Tibial artery (tissue), 4 donors: ENCODE measurements around the gene GSAP.
"Not testable (repeated sequence)": the region's sequence is repeated elsewhere in the genome, so short reads cannot be mapped to it uniquely, and the experiment has no call there.

Experiments
- DNase-seq, 2 donors: peaks; one replicate each; pipeline ENCODE4 v3.0.0-alpha.2; 2019
- H3K27ac ChIP-seq, 2 donors: fragments of 200-600 bp; sonication (generic) in 1 of 2; 1 replicate in 1 of 2; 2 replicates in 1 of 2; pipeline ENCODE4 v1.5.1; 2018 to 2019; ENCODE audit warnings: mild to moderate bottlenecking in 1 of 2
- H3K27me3 ChIP-seq, 2 donors: fragments of 200-600 bp; sonication (generic) in 1 of 2; one replicate each; pipeline versions ENCODE4 v1.5.1 to v1.6.0; 2016 to 2019
- H3K36me3 ChIP-seq, 3 donors: fragments of 200-600 bp; sonication (generic) in 2 of 3; one replicate each; pipeline ENCODE4 v1.5.1; 2016 to 2019; ENCODE audit warnings: mild to moderate bottlenecking in 2 of 3
- H3K4me1 ChIP-seq, 4 donors: fragments of 200-600 bp; sonication (generic) in 2 of 4; 1 replicate in 3 of 4; 2 replicates in 1 of 4; pipeline ENCODE4 v1.5.1; 2016 to 2019
- H3K4me3 ChIP-seq, 2 donors: fragments of 200-600 bp; sonication (generic) in 1 of 2; 1 replicate in 1 of 2; 2 replicates in 1 of 2; pipeline ENCODE4 v1.5.1; 2018 to 2019; ENCODE audit warnings: mild to moderate bottlenecking in 2 of 2
- H3K9me3 ChIP-seq, 3 donors: fragments of 200-600 bp; sonication (generic) in 1 of 3; one replicate each; pipeline ENCODE4 v1.5.1; 2016 to 2019
- intact Hi-C: fragments of 100-400 bp; cut with DNase I; formaldehyde crosslinking; loops from one replicate; pipeline ENCODE4 v1.15.0; 2023; ENCODE audit warnings: low total_unique reads
- TF ChIP-seq, protein P1 (sequence below), 2 experiments: fragments of 200-600 bp in 1 of 2; fragments of 450-650 bp in 1 of 2; IDR thresholded peaks; one replicate each; pipeline ENCODE4 v1.5.1; 2017 to 2019; ENCODE audit warnings: antibody characterized with exemption in 2 of 2, mild to moderate bottlenecking in 1 of 2, moderate library complexity in 1 of 2

GSAP gene

DNA sequence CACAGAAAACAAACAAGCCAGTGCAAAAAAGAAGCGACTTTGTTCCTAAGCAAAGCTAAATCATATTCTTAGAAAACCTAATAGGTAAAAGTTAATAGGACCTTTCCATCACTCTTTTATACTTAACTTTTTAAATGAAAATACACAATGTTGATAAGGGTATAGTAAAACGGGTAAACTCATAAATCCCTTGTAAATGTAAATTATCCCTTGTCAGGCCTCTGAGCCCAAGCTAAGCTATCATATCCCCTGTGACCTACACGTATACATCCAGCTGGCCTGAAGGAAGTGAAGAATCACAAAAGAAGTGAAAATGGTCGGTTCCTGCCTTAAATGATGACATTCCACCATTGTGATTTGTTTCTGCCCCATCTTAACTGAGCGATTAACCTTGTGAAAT is 76.4 kb downstream of the GSAP start:
- Histone ChIP-seq H3K4me1 (peaks cover 0 to 8% (median 3%) of the 10 kb centered on the region in 4 donors), H3K36me3 (no peaks in the 10 kb centered on the region), H3K9me3 (no peaks in the 10 kb centered on the region), H3K27ac (no peak overlapping the region), H3K4me3 (no peak overlapping the region), H3K27me3 (no peaks in the 10 kb centered on the region)
- TF ChIP-seq, protein P1, sequence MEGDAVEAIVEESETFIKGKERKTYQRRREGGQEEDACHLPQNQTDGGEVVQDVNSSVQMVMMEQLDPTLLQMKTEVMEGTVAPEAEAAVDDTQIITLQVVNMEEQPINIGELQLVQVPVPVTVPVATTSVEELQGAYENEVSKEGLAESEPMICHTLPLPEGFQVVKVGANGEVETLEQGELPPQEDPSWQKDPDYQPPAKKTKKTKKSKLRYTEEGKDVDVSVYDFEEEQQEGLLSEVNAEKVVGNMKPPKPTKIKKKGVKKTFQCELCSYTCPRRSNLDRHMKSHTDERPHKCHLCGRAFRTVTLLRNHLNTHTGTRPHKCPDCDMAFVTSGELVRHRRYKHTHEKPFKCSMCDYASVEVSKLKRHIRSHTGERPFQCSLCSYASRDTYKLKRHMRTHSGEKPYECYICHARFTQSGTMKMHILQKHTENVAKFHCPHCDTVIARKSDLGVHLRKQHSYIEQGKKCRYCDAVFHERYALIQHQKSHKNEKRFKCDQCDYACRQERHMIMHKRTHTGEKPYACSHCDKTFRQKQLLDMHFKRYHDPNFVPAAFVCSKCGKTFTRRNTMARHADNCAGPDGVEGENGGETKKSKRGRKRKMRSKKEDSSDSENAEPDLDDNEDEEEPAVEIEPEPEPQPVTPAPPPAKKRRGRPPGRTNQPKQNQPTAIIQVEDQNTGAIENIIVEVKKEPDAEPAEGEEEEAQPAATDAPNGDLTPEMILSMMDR (IDR thresholded peaks at IDR 0.05): no peak
- intact Hi-C loops: no loop called here
- DNase-seq: no peak

DNA sequence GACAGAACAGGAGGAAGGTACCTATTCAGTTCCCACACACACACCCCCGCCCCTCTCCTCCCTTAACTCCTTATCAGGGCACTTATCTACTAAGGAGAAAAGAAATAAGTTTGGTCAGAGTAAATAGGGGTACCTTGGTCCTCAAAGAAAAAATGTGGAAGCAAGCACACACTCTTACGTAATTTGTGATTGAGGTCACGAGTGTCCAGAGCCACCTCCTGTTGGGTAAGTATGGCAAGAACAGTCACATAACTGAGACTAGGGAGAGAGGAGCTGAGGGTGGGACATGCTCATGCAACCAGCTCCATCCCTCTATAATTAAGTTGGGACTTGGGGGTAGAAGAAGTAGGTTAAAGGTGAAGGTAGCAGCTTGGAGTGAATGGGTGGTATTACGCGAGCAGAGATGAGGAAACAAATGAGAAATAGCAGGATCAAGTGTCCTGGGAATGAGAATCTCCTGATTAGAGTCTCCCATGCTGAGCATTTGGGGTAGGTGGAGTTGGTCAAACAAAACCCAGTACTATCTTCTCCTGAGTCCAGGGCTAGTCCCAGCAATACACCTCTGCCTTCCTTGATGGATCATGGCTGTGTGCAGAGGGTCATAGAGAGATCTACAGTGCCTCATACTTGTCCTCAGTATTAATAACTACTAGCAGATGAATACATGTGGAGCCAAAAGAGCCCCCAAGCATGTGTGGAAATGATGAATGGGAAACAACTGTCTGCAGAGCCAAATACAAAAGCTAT is 77.1 kb downstream of the GSAP start:
- intact Hi-C loops: no loop called here

GRCh38 chr7:77338260-77338659 is 77.9 kb downstream of the GSAP start:
- no peak overlapping the region for H3K27ac ChIP-seq
- H3K27me3 ChIP-seq: no peaks in the 10 kb centered on the region
- no peak overlapping the region for H3K4me3 ChIP-seq
- intact Hi-C loops: no loop called here
- TF ChIP-seq, protein P1 (IDR thresholded peaks at IDR 0.05): no peak
- H3K4me1 ChIP-seq: peaks cover 0 to 8% (median 3%) of the 10 kb centered on the region in 4 donors
- H3K36me3 ChIP-seq: no peaks in the 10 kb centered on the region
- H3K9me3 ChIP-seq: no peaks in the 10 kb centered on the region
- DNase-seq: no peak

More for the DNA sequence above, 77.1 kb downstream of the GSAP start:
- no peak overlapping the region for H3K4me3 ChIP-seq
- TF ChIP-seq, protein P1 (IDR thresholded peaks at IDR 0.05): no peak
- no peaks in the 10 kb centered on the region for H3K9me3 ChIP-seq
- DNase-seq: no peak
- no peaks in the 10 kb centered on the region for H3K36me3 ChIP-seq
- H3K27me3 ChIP-seq: no peaks in the 10 kb centered on the region
- peaks cover 0 to 8% (median 3%) of the 10 kb centered on the region in 4 donors for H3K4me1 ChIP-seq
- H3K27ac ChIP-seq: no peak overlapping the region

GRCh38 chr7:77337456-77337990 is 78.6 kb downstream of the GSAP start:
- no peak overlapping the region for H3K4me3 ChIP-seq
- TF ChIP-seq, protein P1 (IDR thresholded peaks at IDR 0.05): no peak
- H3K4me1 ChIP-seq: peaks cover 0 to 8% (median 3%) of the 10 kb centered on the region in 4 donors
- no peak for DNase-seq
- H3K27me3 ChIP-seq: no peaks in the 10 kb centered on the region
- intact Hi-C loops: no loop called here
- H3K36me3 ChIP-seq: no peaks in the 10 kb centered on the region
- no peaks in the 10 kb centered on the region for H3K9me3 ChIP-seq
- no peak overlapping the region for H3K27ac ChIP-seq

GRCh38 chr7:77335581-77335980 is 80.6 kb downstream of the GSAP start:
- intact Hi-C loops: no loop called here
- H3K4me1 ChIP-seq: peaks cover 0 to 20% (median 3%) of the 10 kb centered on the region in 4 donors
- no peaks in the 10 kb centered on the region for H3K36me3 ChIP-seq
- no peaks in the 10 kb centered on the region for H3K27me3 ChIP-seq
- no peak for DNase-seq
- TF ChIP-seq, protein P1 (IDR thresholded peaks at IDR 0.05): no peak
- H3K4me3 ChIP-seq: no peak overlapping the region
- H3K9me3 ChIP-seq: no peaks in the 10 kb centered on the region
- no peak overlapping the region for H3K27ac ChIP-seq

- not testable (repeated sequence) for H3K27me3 ChIP-seq
Measured at GRCh38 chr7:77334039-77334438, 82.1 kb downstream of the GSAP start.

More at GRCh38 chr7:77334039-77334438, 82.1 kb downstream of the GSAP start:
- H3K4me1 ChIP-seq: peaks cover 0 to 30% (median 5%) of the 10 kb centered on the region in 4 donors
- not testable (repeated sequence) for H3K27ac ChIP-seq, H3K4me3 ChIP-seq, H3K9me3 ChIP-seq, H3K36me3 ChIP-seq, DNase-seq
- intact Hi-C loops: loop anchor here (5.0 kb wide), 1 partner anchor 212 kb away; the partner anchor contains the start of gene CCDC146
